HT-29 (cell line): ENCODE results near the gene SULT1B1. TPM values are rescaled to one million over a fixed set of nuclear protein-coding genes. Genes with fewer than 3 reads are reported as not detected.

Source experiments
- DNase-seq: peaks from one replicate; pipeline ENCODE4 v3.0.0-alpha.2; 2015; ENCODE audit warnings: low spot score
- total RNA-seq: library from RNA; depleted of rRNA; stranded (reverse); fragments of >200 nt; shearing (Covaris generic); gene quantifications from 2 replicates; pipeline ENCODE4 v1.2.3, GENCODE V29; 2014; rRNA removed

Gene SULT1B1
- total RNA-seq, 1 experiment from 2014 or later: not detected

- no peak for DNase-seq
Measured at GRCh38 chr4:69701696-69702095, 58.7 kb downstream of the SULT1B1 start.

DNA sequence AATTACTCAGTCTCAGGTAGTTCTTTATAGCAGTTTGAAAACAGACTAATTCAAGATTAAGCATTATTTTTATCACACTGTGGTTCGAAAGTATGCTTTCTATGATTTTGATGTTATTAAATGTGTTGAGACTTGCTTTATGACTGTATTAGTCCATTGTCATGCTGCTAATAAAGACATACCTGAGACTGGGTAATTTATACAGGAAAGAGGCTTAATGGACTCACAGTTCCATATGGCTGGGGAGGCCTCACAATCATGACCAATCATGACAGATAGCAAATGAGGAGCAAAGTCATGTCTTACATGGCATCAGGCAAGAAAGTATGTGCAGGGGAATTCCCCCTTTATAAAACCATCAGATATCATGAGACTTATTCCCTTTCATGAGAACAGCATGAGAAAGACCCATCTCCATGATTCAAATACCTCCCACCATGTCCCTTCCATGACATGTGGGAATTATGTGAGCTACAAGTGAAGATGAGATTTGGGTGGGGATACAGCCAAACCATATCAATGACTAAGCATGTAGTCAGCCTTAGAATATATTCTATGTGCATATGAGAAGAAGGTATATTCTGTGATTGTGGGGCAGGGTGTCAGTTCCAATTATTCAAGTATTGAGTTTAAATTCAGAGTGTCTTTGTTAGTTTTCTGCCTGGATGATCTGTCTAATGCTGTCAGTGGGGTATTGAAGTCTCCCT lies 62.7 kb downstream of the SULT1B1 start:
- DNase-seq: no peak

GRCh38 chr4:69689599-69689998 lies 70.8 kb downstream of the SULT1B1 start:
- peak; percentile 75 for DNase-seq

- no peak for DNase-seq
Measured at GRCh38 chr4:69684804-69685203, 75.6 kb downstream of the SULT1B1 start.

Other genes with a start within 250 kb of the SULT1B1 start
- gene UGT2A2, start 121.0 kb downstream of the SULT1B1 start, total RNA-seq: not detected in 2 replicates
- gene UGT2A1, start 107.4 kb downstream of the SULT1B1 start, total RNA-seq: not detected in 2 replicates
- gene SULT1E1, start 99.5 kb upstream of the SULT1B1 start, total RNA-seq: not detected in 2 replicates
- not detected in 2 replicates for gene CSN1S1, start 170.4 kb upstream of the SULT1B1 start, total RNA-seq
- gene CSN2, start 205.1 kb upstream of the SULT1B1 start, total RNA-seq: not detected in 2 replicates
- gene STATH, start 235.3 kb upstream of the SULT1B1 start, total RNA-seq: not detected in 2 replicates